Measurements from ENCODE around the gene SYCN.

SYCN gene

GRCh38 chr19:39155114-39155700, 48.9 kb downstream of the SYCN start:
- DNase-seq: no peak

GRCh38 chr19:39154629-39155100, 49.4 kb downstream of the SYCN start:
- no peak for DNase-seq

- no peak for DNase-seq
These were observed 49.9 kb downstream of the SYCN start for GRCh38 chr19:39154100-39154628.

Data from fibroblast of skin of abdomen (primary cell).